Endothelial cell of umbilical vein (primary cell): Measurements from ENCODE around the gene RBM15B. TPM values are rescaled to one million over a fixed set of nuclear protein-coding genes. Genes with fewer than 3 reads are reported as not detected.

Experiments used
- BruUV-seq: library from RNA; stranded (reverse); fragments of 400-500 nt; replicated peaks from 2 replicates; lab custom pipeline; 2021; lab: Mats Ljungman, UMichigan
- CTCF ChIA-PET: fragments of 300-600, 350-600 bp; sonication (Branson Sonifier 250); formaldehyde crosslinking; loops from one replicate; lab custom pipeline; 2021; ENCODE audit warnings: antibody characterized with exemption, inconsistent platforms; lab: Charles Lee
- POLR2A ChIA-PET: fragments of 300-600, 350-600 bp; sonication (Branson Sonifier 250); formaldehyde crosslinking; loops from one replicate; lab custom pipeline; 2021; ENCODE audit warnings: antibody characterized with exemption, inconsistent platforms; lab: Charles Lee
- DNase-seq: peaks from one replicate; pipeline ENCODE4 v3.0.0-alpha.2; 2011; ENCODE audit warnings: low read depth, low spot score
- FAIRE-seq: peaks from 2 replicates; lab custom pipeline; 2011; peaks lifted over from hg19 to GRCh38; lab: Jason Lieb, UNC
- H2AFZ ChIP-seq: 2 replicates; pipeline ENCODE4 v1.6.0; 2012; ENCODE audit warnings: low read depth, low read length, control low read depth, inconsistent platforms
- H3K27ac ChIP-seq: 2 replicates; pipeline ENCODE4 v1.5.1; 2011; ENCODE audit warnings: low read depth, mild to moderate bottlenecking, control low read depth, low read length, moderate library complexity; ENCODE audit not compliant: insufficient read depth
- H3K27me3 ChIP-seq, 2 experiments: 2 replicates each; pipeline versions ENCODE4 v1.6.0 to v1.6.1; 2011; ENCODE audit warnings: low read length in 2 of 2, mixed read lengths in 1 of 2; ENCODE audit not compliant: control insufficient read depth in 2 of 2, insufficient read depth in 2 of 2
- H3K36me3 ChIP-seq, 2 experiments: 2 replicates in 1 of 2; 3 replicates in 1 of 2; pipeline ENCODE4 v1.5.1; 2011; ENCODE audit warnings: low read length in 2 of 2, mild to moderate bottlenecking in 1 of 2, moderate library complexity in 1 of 2; ENCODE audit not compliant: control insufficient read depth in 2 of 2, insufficient read depth in 2 of 2; ENCODE audit errors: extremely low read depth in 1 of 2
- H3K4me1 ChIP-seq: 3 replicates; pipeline ENCODE4 v1.5.1; 2011; ENCODE audit warnings: mild to moderate bottlenecking, low read length; ENCODE audit not compliant: control insufficient read depth, insufficient read depth; ENCODE audit errors: extremely low read depth
- H3K4me2 ChIP-seq: 2 replicates; pipeline ENCODE4 v1.6.1; 2011; ENCODE audit warnings: low read length, control low read depth, mixed read lengths; ENCODE audit not compliant: insufficient read depth
- H3K4me3 ChIP-seq, 3 experiments: fragments of 200-600 bp in 1 of 3; sonication (generic), shearing (Covaris generic) in 1 of 3; replicated peaks in 1 of 3; 2 replicates each; pipeline ENCODE4 v1.5.1; 2011 to 2016; ENCODE audit warnings: control low read depth in 3 of 3, low read length in 3 of 3, mild to moderate bottlenecking in 2 of 3, inconsistent platforms in 1 of 3, low read depth in 1 of 3, moderate library complexity in 1 of 3; ENCODE audit not compliant: insufficient read depth in 1 of 3
- H3K79me2 ChIP-seq: 2 replicates; pipeline ENCODE4 v1.6.0; 2012; ENCODE audit warnings: low read length, inconsistent platforms; ENCODE audit not compliant: control insufficient read depth, insufficient read depth
- H3K9ac ChIP-seq: replicated peaks from 2 replicates; pipeline ENCODE3; 2011; ENCODE audit warnings: low read length, control low read depth; ENCODE audit not compliant: insufficient read depth; ENCODE audit errors: extremely low read depth
- H3K9me1 ChIP-seq: replicated peaks from 3 replicates; pipeline ENCODE4 v1.6.0; 2011; ENCODE audit warnings: mild to moderate bottlenecking, low read length; ENCODE audit not compliant: control insufficient read depth, insufficient read depth; ENCODE audit errors: extremely low read depth
- H3K9me3 ChIP-seq: replicated peaks from 2 replicates; pipeline ENCODE4 v1.5.1; 2012; ENCODE audit warnings: low read length, inconsistent platforms; ENCODE audit not compliant: control insufficient read depth, insufficient read depth
- H4K20me1 ChIP-seq: replicated peaks from 2 replicates; pipeline ENCODE3; 2011; ENCODE audit warnings: mild to moderate bottlenecking, low read length; ENCODE audit not compliant: control insufficient read depth, insufficient read depth; ENCODE audit errors: extremely low read depth
- CTCF ChIP-seq, 2 donors: IDR thresholded peaks; 1 replicate in 1 of 2; 2 replicates in 1 of 2; pipeline ENCODE4 v1.5.1; 2011; ENCODE audit warnings: low read length in 2 of 2, mild to moderate bottlenecking in 2 of 2, moderate library complexity in 2 of 2, control low read depth in 1 of 2, inconsistent platforms in 1 of 2, low read depth in 1 of 2; ENCODE audit not compliant: insufficient read depth in 1 of 2; ENCODE audit errors: extremely low read depth in 1 of 2
- EZH2 ChIP-seq: IDR thresholded peaks from 2 replicates; pipeline ENCODE4 v1.6.1; 2012; ENCODE audit warnings: borderline replicate concordance, low read depth, mild to moderate bottlenecking, moderate library complexity, low read length, inconsistent platforms; ENCODE audit not compliant: severe bottlenecking
- FOS ChIP-seq: IDR thresholded peaks from 2 replicates; pipeline ENCODE4 v1.6.1; 2011; ENCODE audit warnings: mild to moderate bottlenecking, low read length, moderate library complexity, borderline replicate concordance; ENCODE audit not compliant: insufficient read depth
- GATA2 ChIP-seq: IDR thresholded peaks from 2 replicates; pipeline ENCODE4 v1.7.0; 2011; ENCODE audit warnings: low read depth, mild to moderate bottlenecking, moderate library complexity, mixed read lengths, low read length; ENCODE audit not compliant: insufficient read length, insufficient read depth
- JUN ChIP-seq: IDR thresholded peaks from 2 replicates; pipeline ENCODE4 v1.6.1; 2011; ENCODE audit warnings: borderline replicate concordance, low read depth; ENCODE audit not compliant: insufficient read length, insufficient read depth
- MAX ChIP-seq: IDR thresholded peaks from 2 replicates; pipeline ENCODE4 v1.6.1; 2011; ENCODE audit not compliant: insufficient read depth, insufficient read length
- MYC ChIP-seq: IDR thresholded peaks from one replicate; pipeline ENCODE4 v1.6.1; 2011; ENCODE audit warnings: mild to moderate bottlenecking, low read depth, low read length
- POLR2A ChIP-seq: IDR thresholded peaks from 2 replicates; pipeline ENCODE4 v1.6.1; 2012; ENCODE audit warnings: low read depth, mild to moderate bottlenecking, control low read depth, low read length
- POLR2AphosphoS5 ChIP-seq: IDR thresholded peaks from 2 replicates; pipeline ENCODE4 v1.6.1; 2012; ENCODE audit warnings: low read depth, mild to moderate bottlenecking, control low read depth, low read length, moderate library complexity; ENCODE audit not compliant: insufficient read depth
- dilution Hi-C: fragments of 300-500 bp; cut with MboI; formaldehyde crosslinking; loops from one replicate; pipeline ENCODE4 v1.15.0; 2019; ENCODE audit warnings: low sequenced_read_pairs; ENCODE audit not compliant: extremely low pct_ligation_motif_present
- intact Hi-C: fragments of 100-400 bp; cut with micrococcal nuclease; formaldehyde crosslinking; loops from one replicate; pipeline ENCODE4 v1.10.0; 2022
- polyA plus RNA-seq, 4 experiments: library from polyadenylated mRNA; depleted of rRNA in 3 of 4; stranded (reverse) in 3 of 4; unstranded in 1 of 4; fragments of >200 nt; gene quantifications; 2 replicates each; pipeline versions ENCODE4 v1.2.1 to v1.2.3, GENCODE V29; 2011 to 2012; ENCODE audit warnings: missing spikeins in 1 of 4
- total RNA-seq: library from RNA; stranded (reverse); gene quantifications from 2 replicates; pipeline ENCODE4 v1.2.3, GENCODE V29; 2021

Gene RBM15B
- total and polyA plus RNA-seq, 2 donors (not counting 3 experiments of a cell fraction or from before 2014, with no cell fraction given): 19.9 to 39.1 TPM

GRCh38 chr3:51408021-51408420 is 16.9 kb downstream of the RBM15B start:
- Histone ChIP-seq H4K20me1 (no peaks in the 10 kb centered on the region), H3K4me1 (no peaks in the 10 kb centered on the region), H3K4me3 (no peak overlapping the region), H2AFZ (no peak overlapping the region), H3K9ac (no peak overlapping the region), H3K4me2 (no peak overlapping the region), H3K36me3 (peaks cover 7 to 10% of the 10 kb centered on the region in 2 experiments), H3K27me3 (no peaks in the 10 kb centered on the region), H3K79me2 (no peaks in the 10 kb centered on the region), H3K9me1 (no peaks in the 10 kb centered on the region), H3K9me3 (no peaks in the 10 kb centered on the region), H3K27ac (no peak overlapping the region)
- TF ChIP-seq POLR2AphosphoS5 (no peak), JUN (no peak), GATA2 (no peak), FOS (no peak), MYC (no peak), MAX (no peak), EZH2 (no peak), CTCF (IDR thresholded peaks at IDR 0.05; ENCODE audit: extremely low read depth in 1 of 2, insufficient read depth in 1 of 2, low read depth in 1 of 2, low read length in 2 of 2) (no peak), POLR2A (no peak)
- intact Hi-C loops (no loop called here), dilution Hi-C loops (no loop called here)
- FAIRE-seq (peak; percentile 49), DNase-seq (no peak)
- BruUV-seq: no TSS peak
- CTCF ChIA-PET: interaction anchor here (1.8 kb wide), 1 partner anchor 27 kb away, joined by 6 read pairs; no protein-coding TSS in a partner anchor
- POLR2A ChIA-PET: no interaction called here
